Measurements from ENCODE around the gene KCNJ8. TPM values are rescaled to one million over a fixed set of nuclear protein-coding genes. Genes with fewer than 3 reads are reported as not detected.

The KCNJ8 gene
- total RNA-seq, result 1.5 and 2.9 TPM in 2 replicates

DNA sequence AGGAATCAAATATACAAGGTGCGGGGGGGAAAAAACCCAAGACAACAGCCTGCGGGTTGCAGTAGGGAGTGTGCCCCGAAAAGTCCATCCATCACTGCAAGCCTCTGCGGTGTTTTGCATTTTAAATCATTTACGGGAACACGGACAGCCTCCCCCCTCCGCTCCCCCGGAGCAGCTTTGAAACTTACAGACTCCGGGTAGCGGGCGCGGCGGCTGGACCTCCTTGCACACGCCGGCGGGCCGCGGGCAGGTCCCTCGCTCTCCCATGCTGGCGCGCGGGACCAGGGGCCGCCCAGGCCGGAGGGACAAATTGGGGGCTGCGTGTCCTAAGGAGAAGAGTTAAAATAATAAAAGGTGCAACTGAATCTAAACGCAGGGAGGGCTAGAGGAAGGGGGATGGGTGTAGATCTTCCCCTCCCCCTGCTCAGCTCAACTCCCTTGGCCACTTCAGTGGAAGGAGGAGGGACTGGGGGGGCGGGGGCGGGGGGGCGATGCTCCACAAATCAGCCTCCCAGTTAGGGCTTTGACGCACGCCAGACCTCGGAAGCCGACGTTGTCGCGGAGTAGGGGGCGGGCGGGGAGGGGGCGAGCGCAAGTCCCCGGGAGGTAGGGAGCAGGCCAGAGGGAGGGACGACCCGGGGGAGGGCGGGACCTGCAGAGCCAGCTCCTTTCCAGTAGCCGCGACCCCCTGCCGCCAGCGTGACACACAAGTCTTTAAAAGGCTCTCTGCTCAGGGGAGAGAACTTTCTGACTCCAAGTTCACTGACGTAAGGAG is at the start of gene KCNJ8:
Gene KCNJ8, minus strand, starts transcription at position 349 of the 775 bp plus-strand sequence. CDS start 1,090 bp downstream, outside the sequence.

Other genes starting within 250 kb of the KCNJ8 start
- gene SPX, start 248.4 kb downstream of the KCNJ8 start, total RNA-seq, result 1.9 TPM in 1 of 2 replicates, not detected in the other
- gene GYS2, start 169.9 kb downstream of the KCNJ8 start, total RNA-seq, result not detected in 2 replicates
- 399 and 436 TPM in 2 replicates for gene LDHB, start 116.9 kb downstream of the KCNJ8 start, total RNA-seq
- gene ABCC9, start 166.7 kb upstream of the KCNJ8 start, total RNA-seq, result 3.6 and 4.1 TPM in 2 replicates

Data from cardiac ventricle fibroblast (primary cell).